Gastroesophageal sphincter (tissue), 3 donors: Measurements from ENCODE around the gene KCNH3.

Experiments
- CTCF ChIP-seq, 4 experiments: fragments of 200-600 bp in 2 of 4; fragments of 450-650 bp in 2 of 4; sonication (generic) in 1 of 4; IDR thresholded peaks; one replicate each; pipeline ENCODE4 v1.5.1; 2017 to 2019; ENCODE audit warnings: antibody characterized with exemption in 4 of 4, mild to moderate bottlenecking in 2 of 4, moderate library complexity in 2 of 4
- EP300 ChIP-seq: sonication (generic); formaldehyde crosslinking; IDR thresholded peaks from one replicate; pipeline ENCODE4 v1.6.1; 2017; ENCODE audit warnings: antibody characterized with exemption, mild to moderate bottlenecking
- POLR2A ChIP-seq, 2 donors: fragments of 450-650 bp; IDR thresholded peaks; one replicate each; pipeline ENCODE4 v1.6.1; 2017; ENCODE audit warnings: antibody characterized with exemption in 2 of 2, mild to moderate bottlenecking in 2 of 2, moderate library complexity in 1 of 2

DNA sequence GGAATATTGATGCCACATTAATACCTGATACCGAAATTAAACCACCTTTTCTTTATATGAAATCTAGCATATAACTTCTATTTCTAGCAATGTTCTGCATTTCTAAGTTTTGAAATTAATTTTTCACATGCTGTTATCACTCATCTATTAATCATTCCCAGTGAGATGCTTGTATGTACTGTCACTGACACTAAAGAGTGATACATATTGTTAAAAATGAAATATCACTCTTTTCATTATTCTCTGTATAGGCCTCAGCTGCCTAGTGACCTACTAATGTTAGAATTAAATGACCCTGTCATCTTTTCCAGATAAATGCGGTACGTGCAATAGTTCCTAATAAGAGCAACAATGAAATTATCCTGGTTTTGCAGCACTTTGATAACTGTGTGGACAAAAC is 49.7 kb upstream of the KCNH3 start:
- TF ChIP-seq CTCF (IDR thresholded peaks at IDR 0.05) (no peak), EP300 (no peak), POLR2A (IDR thresholded peaks at IDR 0.05) (no peak)
